ENCODE results near the gene ZNF487. TPM values are rescaled to one million over a fixed set of nuclear protein-coding genes. Genes with fewer than 3 reads are reported as not detected.
"Not testable (repeated sequence)": the region's sequence is repeated elsewhere in the genome, so short reads cannot be mapped to it uniquely, and the experiment has no call there.

ZNF487 gene
- total RNA-seq, 1 donor from 2014 or later = 2.7 TPM

DNA sequence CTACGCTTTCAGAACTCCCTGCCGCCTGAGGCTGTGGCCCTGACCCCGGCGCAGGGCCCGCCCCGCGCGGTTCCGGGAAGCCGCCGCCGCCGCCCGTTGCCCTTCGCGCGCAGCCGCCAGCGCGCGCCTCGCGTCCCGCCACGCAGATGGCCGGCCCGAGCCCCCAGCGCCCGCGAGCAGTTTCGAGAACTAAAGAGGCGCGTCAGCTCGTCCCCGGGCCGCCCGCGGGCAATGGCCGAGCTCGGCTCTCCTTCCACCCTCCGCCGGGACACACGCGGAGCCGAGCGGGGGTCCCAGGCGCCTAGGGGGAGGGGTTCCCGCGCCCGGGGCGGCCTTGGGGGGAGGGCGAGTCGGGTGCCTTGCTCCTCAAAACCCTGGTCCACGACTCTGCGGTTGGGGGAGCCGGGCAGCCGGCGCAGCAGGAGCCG, 29.7 kb upstream of the ZNF487 start:
- peak; percentile 69 for DNase-seq

DNA sequence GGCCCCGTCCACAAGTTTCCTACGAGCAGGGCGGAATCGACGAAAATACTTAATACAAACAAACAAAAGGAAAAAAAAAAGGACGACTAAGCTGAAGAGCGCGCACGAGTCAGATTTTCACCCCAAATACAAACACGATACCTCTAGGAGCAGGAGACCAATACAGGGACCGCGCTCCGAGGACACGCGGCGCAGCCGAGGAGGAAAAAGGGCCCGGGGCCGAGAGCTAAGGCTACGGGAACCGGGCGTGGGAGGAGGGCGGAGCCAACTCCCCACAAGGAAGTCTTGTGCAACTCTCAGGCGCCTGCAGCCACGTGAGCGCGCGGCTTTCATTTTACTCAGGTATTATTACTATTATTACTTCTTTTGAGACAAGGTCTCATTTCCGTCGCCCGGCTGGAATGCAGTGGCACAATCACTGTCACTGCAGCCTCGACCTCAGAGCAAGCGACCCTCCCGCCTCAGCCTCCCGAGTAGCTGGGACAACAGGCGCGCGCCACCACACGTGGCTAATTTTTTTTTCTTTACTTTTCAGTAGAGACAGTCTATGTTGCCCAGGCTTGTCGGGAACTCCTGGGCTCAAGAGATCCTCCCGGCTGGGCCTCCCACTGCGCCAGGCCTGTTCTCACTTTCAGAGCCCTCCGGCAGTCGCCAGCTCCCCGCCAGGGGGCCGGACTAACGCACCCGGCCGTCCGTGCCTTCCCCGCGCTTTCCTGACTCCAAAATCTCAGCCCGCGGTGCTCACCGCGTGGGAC, 29.2 kb upstream of the ZNF487 start:
- DNase-seq = peak; percentile 92

DNA sequence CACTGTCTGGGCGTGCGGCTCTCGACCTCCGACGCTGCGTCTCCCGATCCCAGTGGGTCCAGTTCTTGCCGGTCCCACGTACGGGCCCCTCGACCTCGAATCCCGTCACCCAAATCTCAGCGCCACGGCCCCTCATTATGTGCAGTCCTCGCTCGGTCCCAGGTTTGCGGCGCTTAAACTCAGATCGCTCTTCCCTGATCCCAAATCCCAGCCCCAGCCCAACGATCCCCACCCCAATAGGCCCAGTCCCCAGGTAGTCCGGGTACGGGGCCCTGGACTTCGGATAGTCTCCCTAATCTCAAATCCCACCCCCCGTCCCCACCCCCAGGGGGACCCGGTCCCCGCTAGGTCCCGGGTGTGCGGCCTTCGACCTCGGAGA, 28.6 kb upstream of the ZNF487 start:
- no peak for DNase-seq

DNA sequence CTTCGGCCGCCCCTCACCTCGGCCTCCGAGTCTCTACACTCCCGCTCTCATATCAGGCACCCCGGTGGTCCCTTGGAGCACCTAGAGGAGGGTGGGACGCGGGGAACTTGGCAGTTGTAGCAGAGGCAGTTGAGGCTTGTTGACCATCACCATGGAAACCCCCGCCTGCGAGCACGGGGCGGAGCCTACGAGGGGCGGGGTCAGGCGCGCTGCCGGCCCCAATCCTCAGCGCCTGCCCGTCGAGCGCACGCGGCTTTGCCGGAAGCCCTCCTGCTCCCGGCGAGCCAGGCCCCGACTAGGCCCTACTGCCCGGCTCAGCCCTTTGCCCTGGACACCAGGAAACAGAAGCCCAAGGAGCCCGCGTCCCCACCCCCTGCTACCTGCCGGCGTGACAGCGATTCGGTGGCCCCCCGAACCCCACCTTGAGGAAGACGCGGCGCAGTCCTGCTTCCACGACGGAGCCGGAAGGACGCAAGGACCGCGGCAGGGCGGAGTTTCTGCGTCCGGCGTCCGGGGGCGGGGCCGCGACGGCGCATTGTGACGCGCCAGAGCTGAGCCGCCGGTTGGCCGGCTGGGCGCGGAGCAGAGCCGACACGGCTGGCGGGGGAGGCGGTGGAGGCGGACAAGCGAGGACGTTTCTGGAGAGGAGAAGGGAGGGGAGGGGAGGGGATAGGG, 28.1 kb upstream of the ZNF487 start, which contains the start of gene HNRNPF:
HNRNPF (minus strand) TSS at position 477 of the 675 bp plus-strand sequence. CDS start 21,302 bp downstream, outside the sequence.
- DNase-seq = peak; percentile 97

DNA sequence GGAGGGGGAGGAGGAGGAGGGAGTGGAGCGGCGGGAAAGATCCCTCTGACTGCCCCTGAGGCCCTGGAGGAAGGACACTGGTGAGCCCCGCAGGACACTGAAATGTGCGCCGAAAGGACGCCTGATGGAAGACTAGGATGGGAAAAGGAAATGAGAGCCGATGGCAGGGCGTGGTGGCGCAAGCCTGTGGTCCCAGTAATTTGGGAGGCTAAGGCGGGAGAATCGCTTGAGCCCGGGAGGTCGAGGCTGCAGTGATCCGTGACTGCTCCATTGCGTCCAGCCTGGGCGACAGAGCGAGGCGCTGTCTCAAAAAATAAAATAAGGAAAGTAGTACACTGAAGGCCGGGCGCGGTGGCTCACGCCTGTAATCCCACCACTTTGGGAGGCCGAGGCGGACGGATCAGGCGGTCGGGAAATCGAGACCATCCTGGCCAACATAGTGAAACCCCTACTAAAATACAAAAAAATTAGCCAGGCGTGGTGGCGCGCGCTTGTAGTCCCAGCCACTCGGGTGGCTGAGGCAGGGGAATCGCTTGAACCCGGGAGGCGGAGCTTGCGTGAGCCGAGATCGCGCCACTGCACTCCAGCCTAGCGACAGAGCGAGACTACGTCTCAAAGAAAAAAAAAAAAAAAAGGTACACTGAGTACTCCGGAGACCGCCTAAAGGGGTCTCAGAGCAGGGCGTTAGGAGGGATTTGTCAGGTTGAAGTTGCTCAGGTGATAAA, 27.4 kb upstream of the ZNF487 start:
- peak; percentile 53 for DNase-seq

DNA sequence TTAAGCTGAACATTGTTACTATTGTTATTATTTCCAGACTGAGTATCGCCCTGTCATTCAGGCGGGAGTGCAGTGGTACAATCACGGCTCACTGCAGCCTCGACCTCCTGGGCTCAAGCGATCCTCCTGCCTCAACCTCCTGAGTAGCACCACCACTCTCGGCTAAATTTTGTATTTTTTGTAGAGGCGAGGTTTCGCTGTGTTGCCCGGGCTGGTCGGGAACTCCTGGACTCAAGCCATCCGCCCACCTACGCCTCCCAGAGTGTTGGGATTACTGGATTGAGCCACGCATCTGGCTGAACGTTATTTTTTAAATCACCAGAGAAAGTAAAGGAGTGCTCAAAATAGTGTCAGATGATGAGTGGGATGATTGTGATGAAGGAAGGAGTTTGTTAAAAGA, 26.6 kb upstream of the ZNF487 start:
- DNase-seq = no peak

DNA sequence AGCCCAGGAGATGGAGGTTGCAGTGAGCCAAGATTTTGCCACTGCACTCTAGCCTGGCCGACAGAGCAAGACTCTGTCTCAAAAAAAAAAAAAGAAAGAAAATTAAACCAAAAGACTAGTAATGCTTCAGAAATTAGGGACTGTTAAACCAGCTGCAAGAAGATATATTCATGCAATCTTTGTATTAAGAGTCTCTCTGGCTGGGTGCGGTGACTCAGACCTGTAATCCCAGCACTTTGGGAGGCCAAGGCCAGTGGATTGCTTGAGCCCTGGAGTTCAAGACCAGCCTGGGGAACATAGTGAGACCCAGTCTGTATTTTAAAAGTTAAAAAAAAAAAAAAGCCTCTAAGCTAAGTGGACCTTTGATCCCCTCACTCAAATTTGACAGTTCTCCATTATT, 25.4 kb upstream of the ZNF487 start:
- DNase-seq = no peak

DNA sequence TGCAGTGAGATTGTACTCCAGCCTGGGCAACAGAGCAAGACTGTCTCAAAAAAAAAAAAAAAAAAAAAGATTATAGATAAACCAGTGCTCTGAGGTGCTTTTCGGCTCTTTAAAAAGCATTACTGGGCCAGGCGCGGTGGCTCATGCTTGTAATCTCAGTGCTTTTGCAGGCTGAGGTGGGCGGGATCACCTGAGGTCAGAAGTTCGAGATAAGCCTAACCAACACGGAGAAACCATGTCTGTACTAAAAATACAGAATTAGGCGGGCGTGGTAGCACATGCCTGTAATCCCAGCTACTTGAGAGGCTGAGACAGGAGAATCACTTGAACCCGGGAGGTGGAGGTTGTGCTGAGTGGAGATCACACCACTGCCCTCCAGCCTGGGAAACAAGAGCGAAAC, 21.4 kb upstream of the ZNF487 start:
- no peak for DNase-seq

DNA sequence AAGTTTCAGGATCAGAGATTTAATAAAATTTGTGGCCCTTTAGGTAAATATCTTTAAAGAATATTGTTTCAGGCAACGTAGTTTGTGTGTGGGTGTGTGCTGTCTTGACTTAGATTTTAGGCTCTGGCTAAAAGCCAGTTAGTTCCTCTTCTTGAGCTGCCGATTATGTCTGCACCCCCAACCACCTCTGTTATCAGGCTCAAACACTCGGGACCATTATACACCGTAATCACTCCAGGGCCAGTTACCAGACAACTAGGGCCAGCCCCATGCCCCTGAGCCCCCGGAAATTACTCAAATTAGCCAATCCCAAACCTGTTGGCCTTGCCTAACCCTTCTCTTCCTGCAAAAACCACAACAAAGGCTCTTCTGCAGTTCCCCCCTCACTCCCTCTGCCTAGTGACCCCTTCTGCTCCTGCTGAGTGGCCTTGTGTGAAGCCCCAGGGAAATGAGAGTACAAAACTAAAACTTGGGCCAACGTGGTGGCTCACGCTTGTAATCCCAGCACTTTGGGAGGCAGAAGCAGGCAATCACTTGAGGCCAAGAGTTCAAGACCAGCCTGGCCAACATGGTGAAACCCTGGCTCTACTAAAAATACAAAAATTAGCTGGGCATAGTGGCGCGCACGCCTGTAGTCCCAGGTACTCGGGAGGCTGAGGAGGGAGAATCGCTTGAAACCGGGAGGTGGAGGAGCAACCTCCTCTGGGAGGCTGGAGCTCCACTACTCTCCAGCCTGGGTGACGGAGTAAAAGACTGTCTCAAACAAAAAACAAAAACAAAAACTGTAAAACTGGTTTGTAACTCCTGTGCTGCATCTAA, 18.8 kb upstream of the ZNF487 start:
- peak; percentile 89 for DNase-seq

DNA sequence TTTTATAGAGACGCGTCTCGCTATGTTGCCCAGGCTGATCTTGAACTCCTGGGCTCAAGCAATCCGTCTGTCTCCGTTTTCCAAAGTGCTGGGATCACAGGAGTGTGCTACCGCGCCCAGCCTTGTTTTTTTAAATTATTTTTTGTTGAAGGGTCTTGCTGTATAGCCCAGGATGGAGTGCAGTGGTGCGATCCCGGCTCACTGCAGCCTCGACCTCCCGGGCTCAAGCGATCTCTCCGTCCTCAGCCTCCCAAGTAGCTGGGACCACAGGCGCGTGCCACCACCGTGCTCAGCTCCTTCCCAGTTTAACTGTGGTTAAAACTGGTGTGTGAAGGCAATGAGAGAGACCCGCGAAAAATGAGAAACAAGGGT, 16.9 kb upstream of the ZNF487 start:
- peak; percentile 18 for DNase-seq

DNA sequence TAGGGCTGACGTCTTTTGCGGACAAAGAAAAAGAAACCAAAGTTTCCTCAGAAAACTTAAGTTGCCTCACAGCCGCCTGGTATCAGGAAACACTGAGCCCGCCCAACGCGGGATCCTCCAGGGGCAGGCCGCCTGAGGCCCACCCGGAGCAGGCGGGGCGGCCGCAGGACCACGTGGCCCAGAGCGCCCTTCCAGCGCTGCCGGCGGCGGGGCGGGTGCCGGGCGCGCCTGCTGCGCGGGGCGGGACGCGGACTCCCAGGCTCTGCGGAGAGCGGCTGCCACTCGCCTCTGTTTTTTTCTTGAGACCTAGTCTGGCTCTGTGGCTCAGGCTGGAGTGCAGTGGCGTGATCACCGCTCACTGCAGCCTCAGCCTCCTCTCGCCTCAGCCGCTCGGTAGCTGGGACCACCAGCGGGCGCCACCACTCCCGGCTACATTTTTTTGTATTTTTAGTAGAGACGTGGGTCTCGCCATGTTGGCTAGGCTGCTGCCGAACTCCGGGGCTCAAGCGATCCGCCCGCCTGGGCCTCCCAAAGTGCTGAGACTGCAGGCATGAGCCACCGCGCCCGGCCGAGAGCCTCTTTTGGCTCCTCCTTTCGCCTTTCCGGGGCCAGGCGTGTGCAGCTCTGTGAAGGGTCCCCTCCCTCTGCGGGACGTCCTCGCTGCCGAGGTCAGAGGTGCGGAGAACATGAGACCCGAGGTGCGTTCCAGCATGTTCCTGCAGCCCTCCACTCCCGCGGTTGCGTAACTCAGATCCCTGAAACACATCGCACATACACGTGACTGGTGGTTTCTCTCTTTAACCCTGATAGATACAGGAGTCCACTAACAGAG, 16.3 kb upstream of the ZNF487 start:
- peak; percentile 84 for DNase-seq

DNA sequence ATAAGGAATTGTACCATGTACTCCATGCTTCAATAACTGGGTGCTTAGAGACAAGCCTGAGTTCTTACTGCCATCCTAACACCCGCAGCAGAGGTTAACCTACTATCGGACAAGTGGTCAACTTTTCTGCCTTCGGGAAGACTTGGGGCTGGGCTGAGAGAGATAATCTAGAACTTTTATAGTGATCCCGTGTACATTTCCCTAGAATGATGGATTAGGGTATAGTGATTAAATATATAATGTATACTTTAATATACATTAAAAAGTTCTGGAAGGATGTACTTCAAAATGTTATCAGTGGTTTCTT, 15.8 kb upstream of the ZNF487 start:
- DNase-seq = no peak

DNA sequence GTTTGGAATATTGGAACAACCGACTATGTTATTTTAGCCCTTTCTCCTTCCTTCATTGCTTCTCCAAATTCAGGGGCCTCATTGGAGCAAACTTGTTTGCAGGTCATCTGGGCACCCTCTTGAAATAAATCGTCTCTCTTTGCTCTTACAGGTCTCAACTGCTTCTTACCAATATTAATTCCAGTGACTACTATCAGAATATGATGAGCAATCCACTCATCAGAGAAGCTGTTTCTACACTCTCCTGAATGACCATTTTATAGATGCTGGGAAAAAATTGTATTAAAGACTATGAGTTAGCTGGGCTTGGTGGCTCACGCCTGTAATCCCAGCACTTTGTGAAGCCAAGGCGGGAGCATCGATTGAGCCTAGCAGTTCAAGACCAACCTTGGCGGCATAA, 15.4 kb upstream of the ZNF487 start:
- no peak for DNase-seq

DNA sequence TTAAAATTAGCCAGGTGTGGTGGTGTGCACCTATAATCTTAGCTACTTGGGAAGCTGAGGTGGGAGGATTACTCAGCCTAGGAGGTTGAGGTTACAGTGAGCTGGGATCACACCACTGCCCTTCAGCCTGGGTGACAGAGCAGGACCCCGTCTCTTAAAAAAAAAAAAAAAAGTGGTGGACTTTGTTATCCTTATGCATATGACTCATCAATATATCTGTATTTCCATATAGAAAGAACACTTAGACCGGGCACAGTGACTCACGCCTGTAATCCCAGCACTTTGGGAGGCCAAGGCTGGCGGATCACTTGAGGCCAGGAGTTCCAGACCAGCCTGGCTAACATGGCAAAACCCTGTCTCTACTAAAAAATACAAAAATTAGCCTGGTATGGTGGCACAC, 15.0 kb upstream of the ZNF487 start:
- not testable (repeated sequence) for DNase-seq

DNA sequence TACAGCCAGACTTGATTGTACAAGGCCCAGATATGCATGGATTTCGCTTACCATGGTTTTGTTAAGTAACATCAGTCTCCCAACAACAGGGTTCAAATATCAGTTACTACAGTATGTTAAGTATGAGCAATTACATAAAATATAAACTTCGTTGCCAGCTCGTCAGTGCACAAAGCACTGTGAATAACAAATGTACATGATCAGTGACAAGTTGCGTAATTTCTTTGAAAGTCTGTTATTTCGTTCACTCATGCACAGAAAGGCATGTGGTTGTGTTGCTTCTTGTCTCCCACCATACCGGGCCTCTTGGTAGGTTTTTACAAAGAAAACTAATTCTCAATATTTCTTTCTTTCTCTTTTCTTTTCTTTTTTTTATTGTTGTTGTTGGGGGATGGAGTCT, 12.5 kb upstream of the ZNF487 start:
- no peak for DNase-seq

DNA sequence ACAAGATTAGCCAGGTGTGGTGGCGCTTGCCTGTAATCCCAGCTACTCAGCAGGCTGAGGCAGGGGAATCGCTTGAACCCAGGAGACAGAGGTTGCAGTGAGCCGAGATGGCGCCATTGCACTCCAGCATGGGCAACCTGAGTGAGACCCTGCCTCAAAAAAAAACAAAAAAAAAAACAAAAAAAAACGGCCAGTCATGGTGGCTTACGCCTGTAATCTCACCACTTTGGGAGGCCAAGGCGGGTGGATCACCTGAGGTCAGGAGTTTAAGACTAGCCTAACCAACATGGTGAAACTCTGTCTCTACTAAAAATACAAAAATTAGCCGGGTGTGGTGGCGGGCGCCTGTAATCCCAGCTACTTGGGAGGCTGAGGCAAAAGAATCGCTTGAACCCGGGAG, 10.4 kb upstream of the ZNF487 start:
- DNase-seq = not testable (repeated sequence)

DNA sequence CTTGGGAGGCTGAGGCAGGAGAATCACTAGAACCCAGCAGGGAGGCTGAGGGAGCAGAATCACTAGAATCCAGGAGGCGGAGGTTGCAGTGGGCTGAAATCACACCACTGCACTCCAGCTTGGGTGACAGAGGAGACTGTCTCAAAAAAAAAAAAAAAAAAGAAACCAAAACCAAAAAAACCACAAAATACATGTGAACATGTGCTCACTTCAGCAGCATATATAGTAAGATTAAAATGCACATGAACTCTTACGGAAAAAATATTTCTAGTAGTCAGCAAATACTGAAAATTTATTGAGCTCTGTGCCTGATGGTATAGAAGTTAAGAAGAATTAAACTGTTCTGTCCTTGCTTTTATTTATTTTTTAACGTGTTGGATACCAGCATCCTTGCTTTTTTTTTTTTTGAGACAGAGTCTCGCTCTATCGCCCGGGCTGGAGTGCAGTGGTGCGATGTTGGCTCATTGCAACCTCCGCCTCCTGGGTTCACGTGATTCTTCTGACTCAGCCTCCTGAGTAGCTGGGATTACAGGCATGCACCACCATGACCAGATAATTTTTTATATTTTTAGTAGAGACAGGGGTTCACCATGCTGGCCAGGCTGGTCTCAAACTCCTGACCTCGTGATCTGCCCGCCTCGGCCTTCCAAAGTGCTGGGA, 9.6 kb upstream of the ZNF487 start:
- DNase-seq = no peak

DNA sequence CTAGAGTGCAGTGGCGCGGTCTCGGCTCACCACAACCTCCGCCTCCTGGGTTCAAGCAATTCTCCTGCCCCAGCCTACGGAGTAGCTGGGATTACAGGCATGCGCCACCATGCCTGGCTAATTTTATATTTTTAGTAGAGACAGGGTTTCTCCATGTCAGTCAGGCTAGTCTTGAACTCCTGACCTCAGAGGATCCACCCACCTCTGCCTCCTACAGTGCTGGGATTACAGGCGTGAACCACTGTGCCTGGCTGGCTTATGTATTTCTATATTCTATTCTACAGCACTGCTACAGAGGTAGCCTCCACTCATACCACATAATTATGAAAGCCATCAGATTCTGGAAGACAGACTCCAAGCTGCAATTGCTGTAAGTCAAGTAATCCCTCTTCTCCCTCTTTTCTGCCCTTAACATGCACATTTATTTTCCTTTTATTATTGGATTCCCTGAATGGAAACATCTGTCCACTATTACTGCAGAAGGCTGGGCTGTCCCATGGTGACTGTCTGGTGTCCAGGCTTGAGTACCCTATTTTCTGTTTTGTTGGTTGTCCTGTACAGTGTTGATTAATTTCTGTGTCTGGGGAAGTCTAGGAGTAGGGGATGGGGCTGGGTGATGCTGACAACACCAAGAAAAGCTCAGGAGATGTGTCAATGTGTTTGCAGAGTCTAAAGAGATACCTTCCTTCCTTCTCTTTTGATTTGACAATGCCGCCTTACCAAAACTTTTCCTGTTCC, 5.8 kb upstream of the ZNF487 start:
- DNase-seq = no peak

DNA sequence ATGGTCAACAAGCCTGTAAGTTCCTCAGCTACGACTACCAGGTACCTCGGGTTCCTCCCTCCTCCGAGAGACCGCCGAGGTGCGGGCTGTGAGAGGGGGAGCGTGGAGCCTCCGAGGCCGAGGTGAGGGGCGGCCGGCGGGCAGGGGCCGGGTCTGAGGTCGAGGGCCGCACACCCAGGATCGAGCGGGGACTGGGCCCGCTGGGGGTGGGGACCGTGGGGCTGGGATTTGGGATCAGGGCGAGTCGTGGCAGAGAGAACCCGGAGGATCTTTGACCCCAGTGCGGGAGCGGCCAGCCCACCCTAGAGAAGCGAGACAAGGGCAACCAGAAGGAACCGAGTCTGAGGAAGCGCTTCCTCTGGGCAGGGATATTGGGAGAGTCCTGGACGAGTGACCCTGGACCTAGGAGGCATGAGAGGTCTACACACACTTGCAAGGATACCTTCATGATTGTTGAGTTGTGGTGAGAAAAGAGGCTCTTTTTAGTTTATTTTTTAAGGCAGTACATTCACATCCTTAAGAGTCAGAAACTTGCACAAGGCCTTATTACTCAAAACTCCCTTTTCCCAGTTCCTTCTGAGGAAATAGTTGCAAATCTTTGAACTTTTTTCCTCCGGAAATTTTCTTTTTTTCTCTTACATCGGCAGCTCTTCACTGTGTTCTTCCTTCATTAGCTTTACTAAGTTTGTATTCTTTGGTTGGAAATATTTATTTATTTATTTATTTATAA, 395 bp downstream of the ZNF487 start:
- peak; percentile 20 for DNase-seq
